Natural killer cell (primary cell): ENCODE measurements around the gene NTNG2. TPM values are rescaled to one million over a fixed set of nuclear protein-coding genes. Genes with fewer than 3 reads are reported as not detected.

Source experiments
- ATAC-seq, 3 donors: fragments of 150-1000 bp in 2 of 3; fragments of 200-7000 bp in 1 of 3; cut with Tn5 transposase; 1 replicate in 1 of 3; 2 replicates in 2 of 3; pipeline ENCODE4 v1.10.0; 2021; ENCODE audit warnings: mild to moderate bottlenecking in 2 of 3, moderate library complexity in 2 of 3
- DNase-seq, 2 donors: peaks; one replicate each; pipeline versions ENCODE4 v3.0.0 to v3.0.0-alpha.2; 2013 to 2021; ENCODE audit warnings: mixed read lengths in 1 of 2
- H3K27ac ChIP-seq: one replicate; pipeline ENCODE4 v1.5.1; 2013; ENCODE audit warnings: mild to moderate bottlenecking, low read length
- H3K27me3 ChIP-seq: one replicate; pipeline ENCODE4 v1.6.1; 2013; ENCODE audit warnings: low read length; ENCODE audit not compliant: control insufficient read depth, insufficient read depth
- H3K36me3 ChIP-seq: one replicate; pipeline ENCODE4 v1.6.1; 2013; ENCODE audit warnings: low read length; ENCODE audit not compliant: control insufficient read depth, insufficient read depth
- H3K4me1 ChIP-seq: one replicate; pipeline ENCODE4 v1.6.1; 2013; ENCODE audit warnings: low read length; ENCODE audit not compliant: control insufficient read depth, insufficient read depth
- H3K4me3 ChIP-seq: one replicate; pipeline ENCODE4 v1.5.1; 2013; ENCODE audit warnings: low read length
- H3K9me3 ChIP-seq: one replicate; pipeline ENCODE4 v1.6.1; 2013; ENCODE audit warnings: low read length; ENCODE audit not compliant: control insufficient read depth, insufficient read depth
- H3K27ac Mint-ChIP-seq, 2 donors: one replicate each; pipeline ENCODE4 v1.8.0; 2022; ENCODE audit warnings: mild to moderate bottlenecking in 2 of 2, mixed read lengths in 2 of 2, moderate library complexity in 1 of 2
- H3K27me3 Mint-ChIP-seq, 2 donors: one replicate each; pipeline ENCODE4 v1.8.0; 2022; ENCODE audit warnings: low read depth in 2 of 2, mixed read lengths in 2 of 2
- H3K36me3 Mint-ChIP-seq: one replicate; pipeline ENCODE4 v1.8.0; 2022; ENCODE audit warnings: mixed read lengths
- H3K4me1 Mint-ChIP-seq, 2 donors: one replicate each; pipeline ENCODE4 v1.8.0; 2022; ENCODE audit warnings: mixed read lengths in 2 of 2
- H3K4me3 Mint-ChIP-seq: one replicate; pipeline ENCODE4 v1.8.0; 2022; ENCODE audit warnings: mild to moderate bottlenecking, moderate library complexity, mixed read lengths
- H3K9me3 Mint-ChIP-seq, 2 donors: one replicate each; pipeline ENCODE4 v1.8.0; 2022; ENCODE audit warnings: mixed read lengths in 2 of 2
- WGBS: methylation state at CpG from one replicate; pipeline ENCODE4 v1.1.7; 2013; ENCODE audit warnings: missing lambda C conversion rate; ENCODE audit not compliant: insufficient coverage; 5-methylcytosine and 5-hydroxymethylcytosine counted together
- intact Hi-C: fragments of 100-400 bp; cut with micrococcal nuclease; formaldehyde crosslinking; loops from one replicate; pipeline ENCODE4 v1.14.2; 2022
- total RNA-seq, 4 donors: library from RNA; stranded (reverse); fragments of 120-200 nt in 1 of 4; gene quantifications; one replicate each; pipeline versions ENCODE4 v1.2.3 to v1.2.4, GENCODE V29; 2013 to 2022
- TF ChIP-seq, protein P1 (sequence below): fragments of 200-600 bp; IDR thresholded peaks from one replicate; pipeline ENCODE4 v1.8.0; 2022; ENCODE audit warnings: antibody characterized with exemption

NTNG2 gene
- total RNA-seq, 3 donors from 2014 or later (not counting 1 experiment from before 2014, with no cell fraction given), result 23.4 to 67.2 (median 32.6) TPM

DNA sequence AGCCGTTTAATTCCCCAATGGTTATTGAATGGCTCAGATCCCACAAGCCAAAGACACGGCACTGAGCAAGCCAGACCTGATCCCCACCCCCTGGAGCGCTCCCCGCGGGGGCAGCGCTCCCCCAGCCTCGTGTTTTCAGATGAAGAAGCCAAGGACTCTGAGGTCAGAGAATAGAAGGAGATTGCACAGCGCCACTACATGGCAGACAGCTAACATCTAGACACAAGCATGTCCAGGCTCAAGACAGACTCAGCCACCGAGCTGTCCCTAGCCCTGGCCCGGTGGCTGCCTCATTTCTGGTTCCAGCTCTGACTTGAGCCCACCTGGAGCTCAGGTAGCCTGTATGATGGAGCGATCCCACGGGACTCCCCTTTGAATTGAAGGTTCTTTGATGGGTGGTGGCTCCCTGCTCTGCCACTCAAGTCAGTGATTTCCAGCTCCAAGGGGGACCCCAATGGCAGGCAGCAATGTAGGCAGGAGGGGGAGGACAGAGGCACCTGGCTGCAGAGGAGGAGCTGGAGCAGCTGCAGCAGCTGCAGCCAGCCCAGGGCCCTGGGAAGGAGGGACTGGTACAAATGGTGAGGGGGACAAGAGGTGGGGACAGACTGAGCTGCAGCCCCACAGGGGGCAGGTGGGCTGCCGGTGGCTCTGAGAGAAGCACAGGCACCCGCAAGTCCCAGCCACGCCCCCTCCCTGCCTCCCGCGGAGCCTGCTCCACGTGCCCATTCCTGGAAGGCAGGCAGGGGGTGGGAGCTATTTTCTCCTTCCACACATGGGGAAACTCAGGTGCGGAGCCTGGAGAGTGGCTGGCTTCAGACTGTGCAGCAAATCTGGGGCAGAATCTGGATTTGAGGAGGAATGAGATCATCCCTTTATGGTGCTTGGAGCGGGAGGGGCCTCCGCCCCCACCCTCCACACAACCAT lies 40.2 kb downstream of the NTNG2 start:
- Mint-ChIP-seq H3K9me3 (no peaks in the 10 kb centered on the region), H3K27me3 (no peaks in the 10 kb centered on the region), H3K4me1 (no peaks in the 10 kb centered on the region), H3K27ac (no peak overlapping the region), H3K36me3 (no peaks in the 10 kb centered on the region), H3K4me3 (no peak overlapping the region)
- intact Hi-C loops, result no loop called here
- Histone ChIP-seq H3K9me3 (no peaks in the 10 kb centered on the region), H3K27ac (no peak overlapping the region), H3K4me3 (no peak overlapping the region), H3K4me1 (no peaks in the 10 kb centered on the region), H3K36me3 (no peaks in the 10 kb centered on the region), H3K27me3 (no peaks in the 10 kb centered on the region)
- TF ChIP-seq, protein P1, sequence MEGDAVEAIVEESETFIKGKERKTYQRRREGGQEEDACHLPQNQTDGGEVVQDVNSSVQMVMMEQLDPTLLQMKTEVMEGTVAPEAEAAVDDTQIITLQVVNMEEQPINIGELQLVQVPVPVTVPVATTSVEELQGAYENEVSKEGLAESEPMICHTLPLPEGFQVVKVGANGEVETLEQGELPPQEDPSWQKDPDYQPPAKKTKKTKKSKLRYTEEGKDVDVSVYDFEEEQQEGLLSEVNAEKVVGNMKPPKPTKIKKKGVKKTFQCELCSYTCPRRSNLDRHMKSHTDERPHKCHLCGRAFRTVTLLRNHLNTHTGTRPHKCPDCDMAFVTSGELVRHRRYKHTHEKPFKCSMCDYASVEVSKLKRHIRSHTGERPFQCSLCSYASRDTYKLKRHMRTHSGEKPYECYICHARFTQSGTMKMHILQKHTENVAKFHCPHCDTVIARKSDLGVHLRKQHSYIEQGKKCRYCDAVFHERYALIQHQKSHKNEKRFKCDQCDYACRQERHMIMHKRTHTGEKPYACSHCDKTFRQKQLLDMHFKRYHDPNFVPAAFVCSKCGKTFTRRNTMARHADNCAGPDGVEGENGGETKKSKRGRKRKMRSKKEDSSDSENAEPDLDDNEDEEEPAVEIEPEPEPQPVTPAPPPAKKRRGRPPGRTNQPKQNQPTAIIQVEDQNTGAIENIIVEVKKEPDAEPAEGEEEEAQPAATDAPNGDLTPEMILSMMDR, result no peak
- DNase-seq, result no peak
- no peak for ATAC-seq
- 52% methylated on average over 21 of the region's 21 CpGs for WGBS

DNA sequence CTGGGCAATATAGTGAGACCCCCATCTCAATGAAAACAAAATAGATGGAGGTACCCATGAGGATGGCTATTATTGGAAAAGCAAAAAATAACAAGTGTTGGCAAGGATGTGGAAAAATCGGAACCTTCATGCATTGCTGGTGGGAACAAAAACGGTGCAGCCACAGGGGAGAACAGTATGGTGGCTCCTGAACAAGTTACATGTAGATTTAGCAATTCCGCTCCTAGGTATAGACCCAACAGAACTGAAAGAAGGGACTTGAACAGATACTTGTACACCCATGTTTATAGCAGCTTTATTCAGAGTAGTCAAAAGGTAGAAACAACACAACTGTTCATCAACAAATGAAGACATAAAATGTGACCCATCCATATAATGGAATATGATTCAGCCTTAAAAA lies 43.0 kb downstream of the NTNG2 start:
- 90% methylated on average over 3 of the region's 3 CpGs for WGBS
- H3K36me3 ChIP-seq, result no peaks in the 10 kb centered on the region
- ATAC-seq (no peak), DNase-seq (no peak)
- Mint-ChIP-seq H3K4me3 (no peak overlapping the region), H3K36me3 (no peaks in the 10 kb centered on the region), H3K27ac (no peak overlapping the region), H3K27me3 (no peaks in the 10 kb centered on the region), H3K4me1 (peaks cover 0 to 16% of the 10 kb centered on the region in 2 donors), H3K9me3 (no peaks in the 10 kb centered on the region)
- intact Hi-C loops, result no loop called here
- H3K4me1 ChIP-seq, result no peaks in the 10 kb centered on the region
- no peaks in the 10 kb centered on the region for H3K27me3 ChIP-seq
- H3K27ac ChIP-seq, result no peak overlapping the region
- no peak overlapping the region for H3K4me3 ChIP-seq
- TF ChIP-seq, protein P1, result no peak
- no peaks in the 10 kb centered on the region for H3K9me3 ChIP-seq

DNA sequence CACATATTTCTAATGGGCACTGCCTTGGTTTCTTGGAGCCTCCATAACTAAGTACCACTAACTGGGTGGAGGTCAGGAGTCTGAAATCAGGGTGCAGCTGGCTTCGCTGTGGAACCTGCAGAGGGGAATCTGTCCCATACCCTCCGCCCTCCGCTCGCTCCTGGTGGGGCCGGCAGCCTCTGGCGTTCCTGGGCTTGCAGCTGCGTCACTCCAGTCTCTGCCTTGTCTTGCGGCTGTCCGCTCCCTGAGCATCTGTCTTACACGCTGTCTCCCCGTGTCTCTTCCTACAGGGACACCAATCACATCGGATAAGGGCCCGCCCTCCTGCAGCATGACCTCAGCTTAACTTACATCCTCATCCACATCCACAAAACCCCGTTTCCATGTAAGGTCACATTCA lies 45.4 kb downstream of the NTNG2 start:
- peaks cover 0 to 16% of the 10 kb centered on the region in 2 donors for H3K4me1 Mint-ChIP-seq
- no peaks in the 10 kb centered on the region for H3K4me1 ChIP-seq
- H3K27ac Mint-ChIP-seq, result no peak overlapping the region
- peaks cover 0 to 3% of the 10 kb centered on the region in 2 donors for H3K27me3 Mint-ChIP-seq
- H3K9me3 ChIP-seq, result no peaks in the 10 kb centered on the region
- no peaks in the 10 kb centered on the region for H3K36me3 ChIP-seq
- no peak overlapping the region for H3K27ac ChIP-seq
- no peaks in the 10 kb centered on the region for H3K27me3 ChIP-seq
- no peak overlapping the region for H3K4me3 ChIP-seq
- intact Hi-C loops, result no loop called here
- DNase-seq (no peak), ATAC-seq (no peak)
- H3K9me3 Mint-ChIP-seq, result no peaks in the 10 kb centered on the region
- no peaks in the 10 kb centered on the region for H3K36me3 Mint-ChIP-seq
- no peak overlapping the region for H3K4me3 Mint-ChIP-seq
- TF ChIP-seq, protein P1, result no peak
- 90% methylated on average over 14 of the region's 14 CpGs for WGBS
